ENCODE data around the gene CHST13. TPM values are rescaled to one million over a fixed set of nuclear protein-coding genes. Genes with fewer than 3 reads are reported as not detected.

Gene CHST13
- polyA plus RNA-seq, 1 experiment = not detected

GRCh38 chr3:126488886-126489569 is 34.9 kb upstream of the CHST13 start:
- Histone ChIP-seq H3K4me3 (ENCODE audit: low read depth, low read length) (no peak overlapping the region), H3K27me3 (ENCODE audit: control insufficient read depth, insufficient read depth, low read length) (peaks cover 4% of the 10 kb centered on the region), H3K36me3 (ENCODE audit: control insufficient read depth, insufficient read depth, low read length) (no peaks in the 10 kb centered on the region)
- ChIA-PET POLR2A (no interaction called here), CTCF (interaction anchor here (1.0 kb wide), 1 partner anchor 13 kb away, joined by 3 read pairs; no protein-coding TSS in a partner anchor)
- no peak for DNase-seq (ENCODE audit: low read depth)
- TF ChIP-seq CTCF (IDR thresholded peaks at IDR 0.05; ENCODE audit: insufficient read depth, low read depth, low read length) = no peak

- TF ChIP-seq CTCF (IDR thresholded peaks at IDR 0.05; ENCODE audit: insufficient read depth, low read depth, low read length) = no peak
Observed at GRCh38 chr3:126490619-126491018, 33.3 kb upstream of the CHST13 start.

GRCh38 chr3:126491221-126492013 is 32.5 kb upstream of the CHST13 start:
- Histone ChIP-seq H3K4me3 (ENCODE audit: low read depth, low read length) (no peak overlapping the region), H3K27me3 (ENCODE audit: control insufficient read depth, insufficient read depth, low read length) (peaks cover 4% of the 10 kb centered on the region), H3K36me3 (ENCODE audit: control insufficient read depth, insufficient read depth, low read length) (no peaks in the 10 kb centered on the region)
- ChIA-PET POLR2A (no interaction called here), CTCF (interaction anchor here (1.6 kb wide), 1 partner anchor 31 kb away, joined by 3 read pairs; no protein-coding TSS in a partner anchor)
- TF ChIP-seq CTCF (IDR thresholded peaks at IDR 0.05; ENCODE audit: insufficient read depth, low read depth, low read length) = no peak
- DNase-seq (ENCODE audit: low read depth) = no peak

More at GRCh38 chr3:126490619-126491018, 33.3 kb upstream of the CHST13 start:
- ChIA-PET CTCF (interaction anchor here (1.6 kb wide), 1 partner anchor 32 kb away, joined by 3 read pairs; no protein-coding TSS in a partner anchor), POLR2A (no interaction called here)
- no peak for DNase-seq (ENCODE audit: low read depth)
- no peaks in the 10 kb centered on the region for H3K36me3 ChIP-seq (ENCODE audit: control insufficient read depth, insufficient read depth, low read length)
- no peak overlapping the region for H3K4me3 ChIP-seq (ENCODE audit: low read depth, low read length)
- H3K27me3 ChIP-seq (ENCODE audit: control insufficient read depth, insufficient read depth, low read length) = peaks cover 4% of the 10 kb centered on the region

GRCh38 chr3:126493051-126493450 is 30.9 kb upstream of the CHST13 start:
- POLR2A ChIA-PET = no interaction called here

More at GRCh38 chr3:126493051-126493450, 30.9 kb upstream of the CHST13 start:
- no peak for DNase-seq (ENCODE audit: low read depth)
- Histone ChIP-seq H3K36me3 (ENCODE audit: control insufficient read depth, insufficient read depth, low read length) (no peaks in the 10 kb centered on the region), H3K4me3 (ENCODE audit: low read depth, low read length) (no peak overlapping the region), H3K27me3 (ENCODE audit: control insufficient read depth, insufficient read depth, low read length) (peaks cover 6% of the 10 kb centered on the region)
- no peak for TF ChIP-seq CTCF (IDR thresholded peaks at IDR 0.05; ENCODE audit: insufficient read depth, low read depth, low read length)
- CTCF ChIA-PET = no interaction called here
